HL-60/S4 treated with phorbol 12-myristate 13-acetate at 8.2 ng/mL for 4 days and 3 days (cell line): ENCODE measurements around the gene VGF.
"Not testable (repeated sequence)": the region's sequence is repeated elsewhere in the genome, so short reads cannot be mapped to it uniquely, and the experiment has no call there.

Source experiments
- in situ Hi-C: fragments of 300-500 bp; cut with MboI; formaldehyde crosslinking; loops from 2 replicates; pipeline ENCODE4 v1.15.0; 2022; ENCODE audit warnings: low sequenced_read_pairs

Gene VGF

GRCh38 chr7:101165075-101165957, at the start of gene VGF:
Gene VGF, minus strand, starts transcription at chr7:101165569. Its CDS starts 726 bp downstream, at chr7:101164843.
- in situ Hi-C loops: no loop called here

- in situ Hi-C loops: no loop called here
Measured at GRCh38 chr7:101212014-101212413, 46.6 kb upstream of the VGF start.

GRCh38 chr7:101211501-101211900, 46.1 kb upstream of the VGF start:
- in situ Hi-C loops: no loop called here

- in situ Hi-C loops: no loop called here
Measured at GRCh38 chr7:101210143-101210542, 44.8 kb upstream of the VGF start.

- in situ Hi-C loops: no loop called here
Measured at GRCh38 chr7:101208794-101209193, 43.4 kb upstream of the VGF start.

GRCh38 chr7:101207459-101207858, 42.1 kb upstream of the VGF start:
- in situ Hi-C loops: no loop called here

GRCh38 chr7:101206665-101207042, 41.3 kb upstream of the VGF start:
- in situ Hi-C loops: no loop called here

GRCh38 chr7:101205901-101206664, 40.7 kb upstream of the VGF start:
- in situ Hi-C loops: no loop called here

GRCh38 chr7:101203740-101204738, 38.7 kb upstream of the VGF start:
- in situ Hi-C loops: not testable (repeated sequence)

GRCh38 chr7:101202603-101202918, 37.2 kb upstream of the VGF start:
- in situ Hi-C loops: no loop called here

GRCh38 chr7:101201695-101202602, 36.6 kb upstream of the VGF start:
- in situ Hi-C loops: no loop called here

GRCh38 chr7:101200862-101201599, 35.7 kb upstream of the VGF start, which contains the start of gene MOGAT3:
Gene MOGAT3, minus strand, starts transcription at chr7:101201036. Its CDS starts 182 bp downstream, at chr7:101200854.
- in situ Hi-C loops: no loop called here

GRCh38 chr7:101200504-101200861, 35.1 kb upstream of the VGF start:
- in situ Hi-C loops: no loop called here

GRCh38 chr7:101199522-101199921, 34.2 kb upstream of the VGF start:
- in situ Hi-C loops: not testable (repeated sequence)

GRCh38 chr7:101198476-101198875, 33.1 kb upstream of the VGF start:
- in situ Hi-C loops: no loop called here

GRCh38 chr7:101197991-101198390, 32.6 kb upstream of the VGF start:
- in situ Hi-C loops: no loop called here

- in situ Hi-C loops: no loop called here
Measured at GRCh38 chr7:101195884-101196283, 30.5 kb upstream of the VGF start.

GRCh38 chr7:101189109-101189508, 23.7 kb upstream of the VGF start:
- in situ Hi-C loops: no loop called here

GRCh38 chr7:101186844-101187428, 21.6 kb upstream of the VGF start:
- in situ Hi-C loops: no loop called here
